ENCODE results near the gene TNFAIP8L2.

TNFAIP8L2 gene

GRCh38 chr1:151133018-151133806 is 23.2 kb upstream of the TNFAIP8L2 start:
- DNase-seq: no peak
- Histone ChIP-seq H3K4me3 (ENCODE audit: insufficient read depth, low read depth, low read length, poor library complexity, severe bottlenecking) (no peak overlapping the region), H3K27me3 (replicated peaks; ENCODE audit: control insufficient read depth, insufficient read depth, low read length, poor library complexity, severe bottlenecking) (no peaks in the 10 kb centered on the region), H3K36me3 (ENCODE audit: control insufficient read depth, insufficient read depth, low read length) (no peaks in the 10 kb centered on the region), H3K27ac (ENCODE audit: insufficient read depth, low read length, poor library complexity, severe bottlenecking) (no peak overlapping the region), H3K4me1 (ENCODE audit: control insufficient read depth, insufficient read depth, low read length, poor library complexity, severe bottlenecking) (no peaks in the 10 kb centered on the region), H3K9me3 (ENCODE audit: control insufficient read depth, low read length) (no peaks in the 10 kb centered on the region)

- Histone ChIP-seq H3K27ac (ENCODE audit: insufficient read depth, low read length, poor library complexity, severe bottlenecking) (no peak overlapping the region), H3K36me3 (ENCODE audit: control insufficient read depth, insufficient read depth, low read length) (no peaks in the 10 kb centered on the region)
- no peak for DNase-seq
Observed at GRCh38 chr1:151134396-151134795, 22.1 kb upstream of the TNFAIP8L2 start.

GRCh38 chr1:151134991-151135390 is 21.5 kb upstream of the TNFAIP8L2 start:
- no peaks in the 10 kb centered on the region for H3K36me3 ChIP-seq (ENCODE audit: control insufficient read depth, insufficient read depth, low read length)
- no peak overlapping the region for H3K27ac ChIP-seq (ENCODE audit: insufficient read depth, low read length, poor library complexity, severe bottlenecking)
- H3K9me3 ChIP-seq (ENCODE audit: control insufficient read depth, low read length): no peaks in the 10 kb centered on the region
- no peak for DNase-seq
- H3K4me3 ChIP-seq (ENCODE audit: insufficient read depth, low read depth, low read length, poor library complexity, severe bottlenecking): no peak overlapping the region
- no peaks in the 10 kb centered on the region for H3K4me1 ChIP-seq (ENCODE audit: control insufficient read depth, insufficient read depth, low read length, poor library complexity, severe bottlenecking)
- H3K27me3 ChIP-seq (replicated peaks; ENCODE audit: control insufficient read depth, insufficient read depth, low read length, poor library complexity, severe bottlenecking): no peaks in the 10 kb centered on the region

More at GRCh38 chr1:151134396-151134795, 22.1 kb upstream of the TNFAIP8L2 start:
- Histone ChIP-seq H3K27me3 (replicated peaks; ENCODE audit: control insufficient read depth, insufficient read depth, low read length, poor library complexity, severe bottlenecking) (no peaks in the 10 kb centered on the region), H3K4me3 (ENCODE audit: insufficient read depth, low read depth, low read length, poor library complexity, severe bottlenecking) (no peak overlapping the region), H3K9me3 (ENCODE audit: control insufficient read depth, low read length) (no peaks in the 10 kb centered on the region), H3K4me1 (ENCODE audit: control insufficient read depth, insufficient read depth, low read length, poor library complexity, severe bottlenecking) (no peaks in the 10 kb centered on the region)

GRCh38 chr1:151135433-151136385 is 20.7 kb upstream of the TNFAIP8L2 start:
- no peaks in the 10 kb centered on the region for H3K27me3 ChIP-seq (replicated peaks; ENCODE audit: control insufficient read depth, insufficient read depth, low read length, poor library complexity, severe bottlenecking)
- H3K9me3 ChIP-seq (ENCODE audit: control insufficient read depth, low read length): no peaks in the 10 kb centered on the region
- no peaks in the 10 kb centered on the region for H3K4me1 ChIP-seq (ENCODE audit: control insufficient read depth, insufficient read depth, low read length, poor library complexity, severe bottlenecking)
- DNase-seq: no peak
- H3K27ac ChIP-seq (ENCODE audit: insufficient read depth, low read length, poor library complexity, severe bottlenecking): no peak overlapping the region
- no peaks in the 10 kb centered on the region for H3K36me3 ChIP-seq (ENCODE audit: control insufficient read depth, insufficient read depth, low read length)
- no peak overlapping the region for H3K4me3 ChIP-seq (ENCODE audit: insufficient read depth, low read depth, low read length, poor library complexity, severe bottlenecking)

- Histone ChIP-seq H3K4me3 (ENCODE audit: insufficient read depth, low read depth, low read length, poor library complexity, severe bottlenecking) (no peak overlapping the region), H3K27ac (ENCODE audit: insufficient read depth, low read length, poor library complexity, severe bottlenecking) (no peak overlapping the region), H3K27me3 (replicated peaks; ENCODE audit: control insufficient read depth, insufficient read depth, low read length, poor library complexity, severe bottlenecking) (no peaks in the 10 kb centered on the region), H3K9me3 (ENCODE audit: control insufficient read depth, low read length) (no peaks in the 10 kb centered on the region), H3K36me3 (ENCODE audit: control insufficient read depth, insufficient read depth, low read length) (no peaks in the 10 kb centered on the region), H3K4me1 (ENCODE audit: control insufficient read depth, insufficient read depth, low read length, poor library complexity, severe bottlenecking) (no peaks in the 10 kb centered on the region)
- no peak for DNase-seq
Observed at GRCh38 chr1:151137789-151138188, 18.7 kb upstream of the TNFAIP8L2 start.

- no peaks in the 10 kb centered on the region for H3K36me3 ChIP-seq (ENCODE audit: control insufficient read depth, insufficient read depth, low read length)
- peaks cover 12% of the 10 kb centered on the region for H3K4me1 ChIP-seq (ENCODE audit: control insufficient read depth, insufficient read depth, low read length, poor library complexity, severe bottlenecking)
- no peak overlapping the region for H3K4me3 ChIP-seq (ENCODE audit: insufficient read depth, low read depth, low read length, poor library complexity, severe bottlenecking)
- H3K9me3 ChIP-seq (ENCODE audit: control insufficient read depth, low read length): no peaks in the 10 kb centered on the region
- DNase-seq: no peak
- H3K27ac ChIP-seq (ENCODE audit: insufficient read depth, low read length, poor library complexity, severe bottlenecking): no peak overlapping the region
- no peaks in the 10 kb centered on the region for H3K27me3 ChIP-seq (replicated peaks; ENCODE audit: control insufficient read depth, insufficient read depth, low read length, poor library complexity, severe bottlenecking)
Observed at GRCh38 chr1:151142411-151143056, 13.9 kb upstream of the TNFAIP8L2 start.

GRCh38 chr1:151143057-151143435 is 13.4 kb upstream of the TNFAIP8L2 start:
- no peaks in the 10 kb centered on the region for H3K36me3 ChIP-seq (ENCODE audit: control insufficient read depth, insufficient read depth, low read length)
- H3K4me3 ChIP-seq (ENCODE audit: insufficient read depth, low read depth, low read length, poor library complexity, severe bottlenecking): no peak overlapping the region
- no peak for DNase-seq
- no peaks in the 10 kb centered on the region for H3K27me3 ChIP-seq (replicated peaks; ENCODE audit: control insufficient read depth, insufficient read depth, low read length, poor library complexity, severe bottlenecking)
- H3K4me1 ChIP-seq (ENCODE audit: control insufficient read depth, insufficient read depth, low read length, poor library complexity, severe bottlenecking): peaks cover 12% of the 10 kb centered on the region
- H3K9me3 ChIP-seq (ENCODE audit: control insufficient read depth, low read length): no peaks in the 10 kb centered on the region
- no peak overlapping the region for H3K27ac ChIP-seq (ENCODE audit: insufficient read depth, low read length, poor library complexity, severe bottlenecking)

GRCh38 chr1:151143986-151144385 is 12.5 kb upstream of the TNFAIP8L2 start:
- Histone ChIP-seq H3K27me3 (replicated peaks; ENCODE audit: control insufficient read depth, insufficient read depth, low read length, poor library complexity, severe bottlenecking) (no peaks in the 10 kb centered on the region), H3K36me3 (ENCODE audit: control insufficient read depth, insufficient read depth, low read length) (no peaks in the 10 kb centered on the region), H3K4me1 (ENCODE audit: control insufficient read depth, insufficient read depth, low read length, poor library complexity, severe bottlenecking) (peaks cover 12% of the 10 kb centered on the region), H3K9me3 (ENCODE audit: control insufficient read depth, low read length) (no peaks in the 10 kb centered on the region), H3K4me3 (ENCODE audit: insufficient read depth, low read depth, low read length, poor library complexity, severe bottlenecking) (no peak overlapping the region), H3K27ac (ENCODE audit: insufficient read depth, low read length, poor library complexity, severe bottlenecking) (no peak overlapping the region)
- DNase-seq: no peak

- H3K27ac ChIP-seq (ENCODE audit: insufficient read depth, low read length, poor library complexity, severe bottlenecking): no peak overlapping the region
- no peaks in the 10 kb centered on the region for H3K9me3 ChIP-seq (ENCODE audit: control insufficient read depth, low read length)
- DNase-seq: no peak
- H3K36me3 ChIP-seq (ENCODE audit: control insufficient read depth, insufficient read depth, low read length): no peaks in the 10 kb centered on the region
- no peak overlapping the region for H3K4me3 ChIP-seq (ENCODE audit: insufficient read depth, low read depth, low read length, poor library complexity, severe bottlenecking)
- H3K27me3 ChIP-seq (replicated peaks; ENCODE audit: control insufficient read depth, insufficient read depth, low read length, poor library complexity, severe bottlenecking): no peaks in the 10 kb centered on the region
- H3K4me1 ChIP-seq (ENCODE audit: control insufficient read depth, insufficient read depth, low read length, poor library complexity, severe bottlenecking): peaks cover 12% of the 10 kb centered on the region
Observed at GRCh38 chr1:151144474-151145303, 11.8 kb upstream of the TNFAIP8L2 start.

Data from effector memory CD4-positive, alpha-beta T cell (primary cell).